GM12875 (cell line): ENCODE data around the gene FCN2.

Experiments used
- H3K4me3 ChIP-seq: one replicate; pipeline ENCODE4 v1.5.1; 2011; ENCODE audit warnings: low read depth, low read length, control low read depth
- TF ChIP-seq, protein P1 (sequence below): IDR thresholded peaks from 2 replicates; pipeline ENCODE4 v1.5.1; 2011; ENCODE audit warnings: low read depth, mild to moderate bottlenecking, control low read depth, inconsistent platforms, low read length, moderate library complexity, borderline replicate concordance; ENCODE audit not compliant: insufficient read depth

FCN2 gene

GRCh38 chr9:134877541-134877940 lies 3.1 kb upstream of the FCN2 start:
- no peak overlapping the region for H3K4me3 ChIP-seq
- TF ChIP-seq, protein P1, sequence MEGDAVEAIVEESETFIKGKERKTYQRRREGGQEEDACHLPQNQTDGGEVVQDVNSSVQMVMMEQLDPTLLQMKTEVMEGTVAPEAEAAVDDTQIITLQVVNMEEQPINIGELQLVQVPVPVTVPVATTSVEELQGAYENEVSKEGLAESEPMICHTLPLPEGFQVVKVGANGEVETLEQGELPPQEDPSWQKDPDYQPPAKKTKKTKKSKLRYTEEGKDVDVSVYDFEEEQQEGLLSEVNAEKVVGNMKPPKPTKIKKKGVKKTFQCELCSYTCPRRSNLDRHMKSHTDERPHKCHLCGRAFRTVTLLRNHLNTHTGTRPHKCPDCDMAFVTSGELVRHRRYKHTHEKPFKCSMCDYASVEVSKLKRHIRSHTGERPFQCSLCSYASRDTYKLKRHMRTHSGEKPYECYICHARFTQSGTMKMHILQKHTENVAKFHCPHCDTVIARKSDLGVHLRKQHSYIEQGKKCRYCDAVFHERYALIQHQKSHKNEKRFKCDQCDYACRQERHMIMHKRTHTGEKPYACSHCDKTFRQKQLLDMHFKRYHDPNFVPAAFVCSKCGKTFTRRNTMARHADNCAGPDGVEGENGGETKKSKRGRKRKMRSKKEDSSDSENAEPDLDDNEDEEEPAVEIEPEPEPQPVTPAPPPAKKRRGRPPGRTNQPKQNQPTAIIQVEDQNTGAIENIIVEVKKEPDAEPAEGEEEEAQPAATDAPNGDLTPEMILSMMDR, result no peak

- TF ChIP-seq, protein P1, result no peak
- no peak overlapping the region for H3K4me3 ChIP-seq
Observed at GRCh38 chr9:134879664-134880483, 736 bp upstream of the FCN2 start.

DNA sequence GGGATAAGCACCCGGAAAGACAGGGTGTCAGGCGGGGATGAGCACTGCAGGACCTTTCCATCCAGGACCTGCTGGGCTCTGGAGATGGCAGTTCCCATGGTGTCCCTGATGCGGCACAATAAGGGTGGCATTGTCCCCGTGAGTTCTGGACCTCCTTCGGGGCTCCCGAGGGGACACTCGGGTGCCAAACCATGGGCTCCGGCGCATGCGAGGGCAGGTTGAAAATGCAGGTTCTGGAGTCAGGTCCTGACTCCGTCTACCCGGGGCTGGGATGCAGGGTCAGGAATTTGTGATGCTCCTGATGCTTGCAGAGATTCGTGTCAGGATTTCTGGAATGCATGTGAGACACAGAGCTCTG lies 682 bp downstream of the FCN2 start:
- no peak overlapping the region for H3K4me3 ChIP-seq
- TF ChIP-seq, protein P1, result no peak

DNA sequence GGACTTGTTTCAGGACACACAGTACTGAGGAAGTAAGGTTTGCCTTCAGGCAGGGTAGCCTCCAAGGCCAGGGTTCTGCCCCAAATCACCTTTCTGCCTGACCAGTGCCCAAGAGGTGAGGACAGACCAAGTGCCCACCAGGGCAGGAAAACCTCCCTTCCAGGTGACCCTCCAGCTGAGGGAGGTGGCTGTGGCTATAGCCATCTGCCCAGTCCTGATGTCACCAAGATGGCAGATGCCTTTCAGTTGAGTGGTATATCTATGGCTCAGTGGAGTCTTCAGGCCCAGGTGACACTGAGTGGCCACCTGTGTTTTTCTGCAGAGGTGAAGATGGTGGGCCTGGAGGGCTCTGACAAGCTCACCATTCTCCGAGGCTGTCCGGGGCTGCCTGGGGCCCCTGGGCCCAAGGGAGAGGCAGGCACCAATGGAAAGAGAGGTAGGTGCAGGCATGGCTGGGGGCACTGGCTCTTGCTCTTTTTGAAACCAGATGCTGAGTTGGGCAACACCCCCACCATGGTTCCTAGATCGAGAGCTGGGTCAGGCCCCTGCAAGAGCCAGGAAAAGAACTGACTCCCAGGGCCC lies 1.7 kb downstream of the FCN2 start:
- H3K4me3 ChIP-seq, result no peak overlapping the region

GRCh38 chr9:134883040-134883782 lies 2.6 kb downstream of the FCN2 start:
- TF ChIP-seq, protein P1, result no peak
- no peak overlapping the region for H3K4me3 ChIP-seq

More for the DNA sequence above, 1.7 kb downstream of the FCN2 start:
- TF ChIP-seq, protein P1, result no peak

GRCh38 chr9:134884492-134884891 lies 3.9 kb downstream of the FCN2 start:
- TF ChIP-seq, protein P1, result no peak
- H3K4me3 ChIP-seq, result no peak overlapping the region
